Tibial nerve (tissue), 3 donors: ENCODE measurements around the gene DGCR8.

Experiments
- CTCF ChIP-seq, 5 experiments: fragments of 200-600 bp in 3 of 5; fragments of 450-650 bp in 2 of 5; sonication (generic) in 3 of 5; IDR thresholded peaks; one replicate each; pipeline ENCODE4 v1.5.1; 2016 to 2019; ENCODE audit warnings: antibody characterized with exemption in 5 of 5, mild to moderate bottlenecking in 3 of 5, moderate library complexity in 2 of 5
- POLR2A ChIP-seq, 2 donors: fragments of 450-650 bp; IDR thresholded peaks; one replicate each; pipeline ENCODE4 v1.6.1; 2017; ENCODE audit warnings: antibody characterized with exemption in 2 of 2, mild to moderate bottlenecking in 2 of 2, moderate library complexity in 2 of 2

DNA sequence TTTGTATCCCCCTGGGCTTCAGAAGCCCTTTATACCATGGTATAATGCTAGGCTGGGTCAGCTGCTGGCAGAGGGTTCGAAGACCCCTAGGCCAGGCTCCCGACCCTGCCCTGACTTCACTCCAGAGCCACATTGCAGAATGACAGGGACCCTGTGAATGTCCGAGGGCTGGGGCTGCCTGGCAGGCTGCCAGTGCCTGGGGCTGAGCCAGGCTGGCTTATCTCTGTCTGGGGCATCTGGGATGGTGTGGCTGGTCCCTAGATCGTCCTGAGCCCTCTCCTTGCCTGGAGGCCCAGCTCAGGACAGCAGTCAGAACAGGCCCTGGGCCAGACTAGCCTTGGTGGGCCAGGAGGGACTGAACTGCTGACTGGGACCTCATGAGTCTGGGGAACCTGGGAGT lies 55.2 kb downstream of the DGCR8 start:
- TF ChIP-seq CTCF (IDR thresholded peaks at IDR 0.05) (no peak), POLR2A (IDR thresholded peaks at IDR 0.05) (no peak)
